HEK293 (cell line): ENCODE data around the gene FIGNL2.

ENCODE experiments used
- ATF2 ChIP-seq: fragments of 450-650 bp; formaldehyde crosslinking; IDR thresholded peaks from 2 replicates; pipeline ENCODE4 v1.5.1; 2016; ENCODE audit warnings: missing biosample characterization, missing genetic modification characterization, low read depth
- CTCF ChIP-seq: fragments of 450-650 bp; formaldehyde crosslinking; IDR thresholded peaks from 2 replicates; pipeline ENCODE4 v1.5.1; 2016; ENCODE audit warnings: missing biosample characterization, missing genetic modification characterization
- OSR2 ChIP-seq: fragments of 450-650 bp; formaldehyde crosslinking; IDR thresholded peaks from 2 replicates; pipeline ENCODE4 v1.5.1; 2016; ENCODE audit warnings: missing biosample characterization, missing genetic modification characterization
- TSHZ1 ChIP-seq: fragments of 450-650 bp; formaldehyde crosslinking; IDR thresholded peaks from 2 replicates; pipeline ENCODE4 v1.5.1; 2016; ENCODE audit warnings: missing biosample characterization, missing genetic modification characterization, borderline replicate concordance
- ZBTB49 ChIP-seq: fragments of 450-650 bp; formaldehyde crosslinking; IDR thresholded peaks from 2 replicates; pipeline ENCODE4 v1.5.1; 2016; ENCODE audit warnings: missing biosample characterization, missing genetic modification characterization, low read depth
- ZNF112 ChIP-seq: fragments of 450-650 bp; formaldehyde crosslinking; IDR thresholded peaks from 2 replicates; pipeline ENCODE4 v1.5.0; 2017; ENCODE audit warnings: missing biosample characterization, missing genetic modification characterization
- ZNF18 ChIP-seq: fragments of 450-650 bp; formaldehyde crosslinking; IDR thresholded peaks from 2 replicates; pipeline ENCODE4 v1.5.1; 2016; ENCODE audit warnings: missing biosample characterization, missing genetic modification characterization

GRCh38 chr12:51884676-51885229 is 36.2 kb upstream of the FIGNL2 start:
- TF ChIP-seq TSHZ1 (tag by site-specific recombination) = no peak
- TF ChIP-seq CTCF (tag by site-specific recombination) = no peak
- TF ChIP-seq ZNF112 (tag by site-specific recombination) = no peak
- no peak for TF ChIP-seq ZNF18 (tag by site-specific recombination)
- no peak for TF ChIP-seq ATF2 (tag by site-specific recombination)
- no peak for TF ChIP-seq OSR2 (tag by site-specific recombination)
- TF ChIP-seq ZBTB49 (tag by site-specific recombination) = no peak
